Neural progenitor cell (in vitro differentiated cells): ENCODE measurements around the gene MYRIP. TPM values are rescaled to one million over a fixed set of nuclear protein-coding genes. Genes with fewer than 3 reads are reported as not detected.

Source experiments
- DNase-seq: peaks from one replicate; pipeline ENCODE4 v3.0.0-alpha.2; 2016; ENCODE audit warnings: low spot score
- H2AFZ ChIP-seq: fragments of 200-600 bp; sonication (generic); replicated peaks from 2 replicates; pipeline ENCODE4 v1.6.1; 2016; ENCODE audit warnings: antibody characterized with exemption
- H3F3A ChIP-seq: fragments of 200-600 bp; sonication (generic); 2 replicates; pipeline ENCODE4 v1.6.1; 2016; ENCODE audit warnings: antibody characterized with exemption, low read depth
- H3K27ac ChIP-seq: fragments of 200-600 bp; sonication (generic); 2 replicates; pipeline ENCODE4 v1.5.1; 2016; ENCODE audit warnings: mild to moderate bottlenecking
- H3K27me3 ChIP-seq: fragments of 200-600 bp; sonication (generic); 2 replicates; pipeline ENCODE4 v1.6.1; 2016; ENCODE audit warnings: mild to moderate bottlenecking, moderate library complexity
- H3K36me3 ChIP-seq: fragments of 200-600 bp; sonication (generic); 2 replicates; pipeline ENCODE4 v1.5.1; 2016
- H3K4me1 ChIP-seq: fragments of 200-600 bp; sonication (generic); 2 replicates; pipeline ENCODE4 v1.6.1; 2016; ENCODE audit warnings: mixed run types
- H3K4me2 ChIP-seq: fragments of 200-600 bp; sonication (generic); 2 replicates; pipeline ENCODE4 v1.6.1; 2016
- H3K4me3 ChIP-seq: fragments of 200-600 bp; sonication (generic); 2 replicates; pipeline ENCODE4 v1.5.1; 2016
- H3K79me2 ChIP-seq: fragments of 200-600 bp; sonication (generic); 2 replicates; pipeline ENCODE4 v1.6.1; 2016; ENCODE audit warnings: low read depth
- H3K9ac ChIP-seq: fragments of 200-600 bp; sonication (generic); 2 replicates; pipeline ENCODE4 v1.6.1; 2016
- H3K9me3 ChIP-seq: fragments of 200-600 bp; sonication (generic); 2 replicates; pipeline ENCODE4 v1.5.1; 2016; ENCODE audit warnings: low read depth
- H4K20me1 ChIP-seq: fragments of 200-600 bp; sonication (generic); 2 replicates; pipeline ENCODE4 v1.6.1; 2016; ENCODE audit warnings: low read depth
- H3K27ac Mint-ChIP-seq: 3 replicates; pipeline ENCODE4 v1.8.0; 2021; ENCODE audit warnings: mixed read lengths
- H3K27me3 Mint-ChIP-seq: 2 replicates; pipeline ENCODE4 v1.8.0; 2022; ENCODE audit warnings: low read depth, mild to moderate bottlenecking, inconsistent platforms, moderate library complexity, mixed read lengths; ENCODE audit not compliant: insufficient read depth
- H3K36me3 Mint-ChIP-seq: 3 replicates; pipeline ENCODE4 v1.8.0; 2021; ENCODE audit warnings: mixed read lengths
- H3K4me1 Mint-ChIP-seq: 3 replicates; pipeline ENCODE4 v1.8.0; 2021; ENCODE audit warnings: mixed read lengths
- H3K4me3 Mint-ChIP-seq: 3 replicates; pipeline ENCODE4 v1.8.0; 2021; ENCODE audit warnings: mild to moderate bottlenecking, moderate library complexity, mixed read lengths
- H3K9me3 Mint-ChIP-seq: 3 replicates; pipeline ENCODE4 v1.8.0; 2020; ENCODE audit warnings: mixed read lengths
- EZH2 ChIP-seq: fragments of 200-600 bp; sonication (generic); IDR thresholded peaks from 2 replicates; pipeline ENCODE4 v1.6.1; 2017; ENCODE audit warnings: antibody characterized with exemption, mild to moderate bottlenecking, moderate library complexity
- EZH2phosphoT487 ChIP-seq: fragments of 200-600 bp; sonication (generic); IDR thresholded peaks from 2 replicates; pipeline ENCODE4 v1.6.1; 2017; ENCODE audit warnings: antibody characterized with exemption
- total RNA-seq: library from RNA; depleted of rRNA; stranded (reverse); fragments of >200 nt; gene quantifications from 2 replicates; pipeline ENCODE4 v1.2.3, GENCODE V29; 2015; ENCODE audit warnings: low replicate concordance
- TF ChIP-seq, protein P1 (sequence below): fragments of 200-600 bp; sonication (generic); IDR thresholded peaks from 2 replicates; pipeline ENCODE4 v1.5.1; 2017; ENCODE audit warnings: antibody characterized with exemption, mild to moderate bottlenecking

Gene MYRIP
- total RNA-seq, 1 donor from 2014 or later = 0.62 TPM

DNA sequence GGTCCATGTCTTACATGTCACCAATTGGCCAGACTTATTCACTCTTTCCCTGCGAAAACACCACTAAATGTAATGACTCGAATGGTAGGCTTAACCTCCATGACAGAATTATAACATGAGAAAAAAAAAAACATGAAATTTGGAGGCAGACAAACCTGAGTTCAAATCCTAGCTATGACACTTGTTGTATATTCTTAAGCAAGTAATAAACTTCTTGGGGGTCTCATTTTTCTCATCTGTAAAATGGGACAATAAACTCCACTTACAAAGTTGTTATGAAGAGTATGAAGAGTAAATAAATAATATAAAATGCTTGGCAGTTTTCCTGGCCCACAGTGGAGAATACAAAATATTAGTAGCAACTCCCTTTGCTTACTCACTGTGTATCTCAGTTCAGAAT is 488.7 kb downstream of the MYRIP start:
- Histone ChIP-seq H3K4me2 (no peak overlapping the region), H3K4me1 (no peaks in the 10 kb centered on the region), H3K27ac (no peak overlapping the region), H3K79me2 (no peaks in the 10 kb centered on the region), H3K4me3 (no peak overlapping the region), H3K9me3 (no peaks in the 10 kb centered on the region), H3K36me3 (no peaks in the 10 kb centered on the region), H2AFZ (no peak overlapping the region), H4K20me1 (no peaks in the 10 kb centered on the region), H3K27me3 (no peaks in the 10 kb centered on the region), H3F3A (no peaks in the 10 kb centered on the region), H3K9ac (no peak overlapping the region)
- Mint-ChIP-seq H3K9me3 (no peaks in the 10 kb centered on the region), H3K27me3 (no peaks in the 10 kb centered on the region), H3K36me3 (no peaks in the 10 kb centered on the region), H3K4me1 (peaks cover 6% of the 10 kb centered on the region), H3K27ac (no peak overlapping the region), H3K4me3 (no peak overlapping the region)
- no peak for DNase-seq
- no peak for TF ChIP-seq EZH2
- TF ChIP-seq, protein P1, sequence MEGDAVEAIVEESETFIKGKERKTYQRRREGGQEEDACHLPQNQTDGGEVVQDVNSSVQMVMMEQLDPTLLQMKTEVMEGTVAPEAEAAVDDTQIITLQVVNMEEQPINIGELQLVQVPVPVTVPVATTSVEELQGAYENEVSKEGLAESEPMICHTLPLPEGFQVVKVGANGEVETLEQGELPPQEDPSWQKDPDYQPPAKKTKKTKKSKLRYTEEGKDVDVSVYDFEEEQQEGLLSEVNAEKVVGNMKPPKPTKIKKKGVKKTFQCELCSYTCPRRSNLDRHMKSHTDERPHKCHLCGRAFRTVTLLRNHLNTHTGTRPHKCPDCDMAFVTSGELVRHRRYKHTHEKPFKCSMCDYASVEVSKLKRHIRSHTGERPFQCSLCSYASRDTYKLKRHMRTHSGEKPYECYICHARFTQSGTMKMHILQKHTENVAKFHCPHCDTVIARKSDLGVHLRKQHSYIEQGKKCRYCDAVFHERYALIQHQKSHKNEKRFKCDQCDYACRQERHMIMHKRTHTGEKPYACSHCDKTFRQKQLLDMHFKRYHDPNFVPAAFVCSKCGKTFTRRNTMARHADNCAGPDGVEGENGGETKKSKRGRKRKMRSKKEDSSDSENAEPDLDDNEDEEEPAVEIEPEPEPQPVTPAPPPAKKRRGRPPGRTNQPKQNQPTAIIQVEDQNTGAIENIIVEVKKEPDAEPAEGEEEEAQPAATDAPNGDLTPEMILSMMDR = no peak

GRCh38 chr3:40299130-40299720 is 489.8 kb downstream of the MYRIP start:
- no peaks in the 10 kb centered on the region for H3K4me1 Mint-ChIP-seq
- Histone ChIP-seq H3K27ac (no peak overlapping the region), H3K4me1 (no peaks in the 10 kb centered on the region), H2AFZ (no peak overlapping the region), H3K9me3 (no peaks in the 10 kb centered on the region), H3F3A (no peaks in the 10 kb centered on the region), H3K9ac (no peak overlapping the region), H3K79me2 (no peaks in the 10 kb centered on the region), H3K27me3 (no peaks in the 10 kb centered on the region), H3K4me2 (no peak overlapping the region), H3K36me3 (no peaks in the 10 kb centered on the region), H4K20me1 (no peaks in the 10 kb centered on the region), H3K4me3 (no peak overlapping the region)
- no peaks in the 10 kb centered on the region for H3K9me3 Mint-ChIP-seq
- no peaks in the 10 kb centered on the region for H3K27me3 Mint-ChIP-seq
- no peaks in the 10 kb centered on the region for H3K36me3 Mint-ChIP-seq
- TF ChIP-seq, protein P1 = no peak
- no peak overlapping the region for H3K27ac Mint-ChIP-seq
- no peak overlapping the region for H3K4me3 Mint-ChIP-seq
- no peak for DNase-seq

- H3K4me2 ChIP-seq = no peak overlapping the region
- Mint-ChIP-seq H3K27ac (no peak overlapping the region), H3K4me1 (no peaks in the 10 kb centered on the region), H3K4me3 (no peak overlapping the region), H3K9me3 (no peaks in the 10 kb centered on the region), H3K27me3 (no peaks in the 10 kb centered on the region), H3K36me3 (no peaks in the 10 kb centered on the region)
- H3K27ac ChIP-seq = no peak overlapping the region
- H3K4me3 ChIP-seq = no peak overlapping the region
- no peaks in the 10 kb centered on the region for H3F3A ChIP-seq
- TF ChIP-seq EZH2 (no peak), EZH2phosphoT487 (no peak)
- TF ChIP-seq, protein P1 = no peak
- no peaks in the 10 kb centered on the region for H3K4me1 ChIP-seq
- no peaks in the 10 kb centered on the region for H3K36me3 ChIP-seq
- no peaks in the 10 kb centered on the region for H3K27me3 ChIP-seq
- no peaks in the 10 kb centered on the region for H4K20me1 ChIP-seq
- no peak for DNase-seq
- no peak overlapping the region for H3K9ac ChIP-seq
- no peaks in the 10 kb centered on the region for H3K9me3 ChIP-seq
- H3K79me2 ChIP-seq = no peaks in the 10 kb centered on the region
- no peak overlapping the region for H2AFZ ChIP-seq
Observed at GRCh38 chr3:40299721-40300335, 490.4 kb downstream of the MYRIP start.
